SK-N-SH (cell line): ENCODE data around the gene DBH. TPM values are rescaled to one million over a fixed set of nuclear protein-coding genes. Genes with fewer than 3 reads are reported as not detected.

Source experiments
- CTCF ChIA-PET: fragments of 300-600, 350-600 bp; formaldehyde crosslinking; extraction: SDS; loops from one replicate; lab custom pipeline; 2021; lab: Yijun Ruan, JAX
- POLR2A ChIA-PET: fragments of 350-600 bp; sonication (Branson Sonifier 250); formaldehyde crosslinking; extraction: SDS; loops from one replicate; lab custom pipeline; 2020; ENCODE audit warnings: antibody characterized with exemption, inconsistent platforms; lab: Yijun Ruan, JAX
- DNase-seq: peaks from one replicate; pipeline ENCODE4 v3.0.0; 2012
- H2AFZ ChIP-seq: fragments of 200-600 bp; sonication (generic); 2 replicates; pipeline ENCODE4 v1.8.1; 2016; ENCODE audit warnings: antibody characterized with exemption, mild to moderate bottlenecking, low read depth
- H3F3A ChIP-seq: fragments of 200-600 bp; sonication (generic); replicated peaks from 2 replicates; pipeline ENCODE3; 2016; ENCODE audit warnings: antibody characterized with exemption, mild to moderate bottlenecking; ENCODE audit not compliant: insufficient read depth
- H3K27ac ChIP-seq, 2 experiments: fragments of 200-500 bp in 1 of 2; fragments of 200-600 bp in 1 of 2; sonication (Bioruptor generic) in 1 of 2; sonication (generic), shearing (Covaris generic) in 1 of 2; 2 replicates each; pipeline versions ENCODE4 v1.5.1 to v1.6.1; 2014 to 2016; ENCODE audit warnings: low read depth in 2 of 2, inconsistent platforms in 1 of 2, low read length in 1 of 2, mild to moderate bottlenecking in 1 of 2, mixed read lengths in 1 of 2
- H3K27me3 ChIP-seq: fragments of 200-600 bp; sonication (generic), shearing (Covaris generic); 2 replicates; pipeline ENCODE4 v1.6.1; 2016; ENCODE audit warnings: mixed run types; ENCODE audit not compliant: insufficient read depth
- H3K36me3 ChIP-seq, 2 experiments: fragments of 200-500 bp in 1 of 2; fragments of 200-600 bp in 1 of 2; sonication (Bioruptor generic) in 1 of 2; sonication (generic) in 1 of 2; replicated peaks in 1 of 2; 2 replicates each; pipeline versions ENCODE3 to v1.5.1; 2014 to 2016; ENCODE audit warnings: low read length in 1 of 2, mild to moderate bottlenecking in 1 of 2; ENCODE audit not compliant: insufficient read depth in 2 of 2, control insufficient read depth in 1 of 2
- H3K4me1 ChIP-seq, 2 experiments: fragments of 200-500 bp in 1 of 2; fragments of 200-600 bp in 1 of 2; sonication (Bioruptor generic) in 1 of 2; sonication (generic), shearing (Covaris generic) in 1 of 2; 2 replicates each; pipeline versions ENCODE4 v1.5.1 to v1.6.1; 2014 to 2016; ENCODE audit warnings: low read depth in 1 of 2, low read length in 1 of 2, mixed run types in 1 of 2; ENCODE audit not compliant: insufficient read depth in 2 of 2, control insufficient read depth in 1 of 2
- H3K4me2 ChIP-seq: fragments of 200-600 bp; sonication (generic), shearing (Covaris generic); 2 replicates; pipeline ENCODE4 v1.6.1; 2017; ENCODE audit warnings: mixed run types
- H3K4me3 ChIP-seq, 2 experiments: fragments of 200-500 bp in 1 of 2; fragments of 200-600 bp in 1 of 2; sonication (Bioruptor generic) in 1 of 2; sonication (generic), shearing (Covaris generic) in 1 of 2; 2 replicates each; pipeline versions ENCODE4 v1.5.1 to v1.8.1; 2014 to 2016; ENCODE audit warnings: low read depth in 2 of 2, inconsistent platforms in 1 of 2, low read length in 1 of 2, mild to moderate bottlenecking in 1 of 2, mixed read lengths in 1 of 2, moderate library complexity in 1 of 2
- H3K79me2 ChIP-seq: fragments of 200-600 bp; sonication (generic); 2 replicates; pipeline ENCODE4 v1.8.1; 2017; ENCODE audit warnings: mild to moderate bottlenecking; ENCODE audit not compliant: insufficient read depth
- H3K9ac ChIP-seq: fragments of 200-600 bp; sonication (generic); 2 replicates; pipeline ENCODE4 v1.6.1; 2017; ENCODE audit warnings: mixed run types
- H3K9me2 ChIP-seq: fragments of 200-600 bp; sonication (generic); 2 replicates; pipeline ENCODE4 v1.6.1; 2017; ENCODE audit warnings: mixed run types
- H3K9me3 ChIP-seq: fragments of 200-600 bp; sonication (generic); 2 replicates; pipeline ENCODE4 v1.6.1; 2017; ENCODE audit warnings: mixed run types, mild to moderate bottlenecking, moderate library complexity
- H4K20me1 ChIP-seq: fragments of 200-600 bp; sonication (generic); 2 replicates; pipeline ENCODE4 v1.6.1; 2017; ENCODE audit warnings: mild to moderate bottlenecking, mixed run types; ENCODE audit not compliant: insufficient read depth
- CHD2 ChIP-seq: fragments of 150-350 bp; IDR thresholded peaks from 2 replicates; pipeline ENCODE4 v1.6.1; 2018; ENCODE audit warnings: low read length; ENCODE audit not compliant: partially characterized antibody
- ELF1 ChIP-seq: IDR thresholded peaks from 2 replicates; pipeline ENCODE4 v1.4.0; 2012
- JUND ChIP-seq: IDR thresholded peaks from 2 replicates; pipeline ENCODE4 v1.4.0; 2012
- MEF2A ChIP-seq: IDR thresholded peaks from 2 replicates; pipeline ENCODE4 v1.4.0; 2012; ENCODE audit warnings: low read depth, borderline replicate concordance
- NFIC ChIP-seq: IDR thresholded peaks from 2 replicates; pipeline ENCODE4 v1.4.0; 2012; ENCODE audit warnings: borderline replicate concordance
- NRF1 ChIP-seq: IDR thresholded peaks from 2 replicates; pipeline ENCODE4 v1.6.1; 2012; ENCODE audit warnings: low read depth, mild to moderate bottlenecking, low read length
- RAD21 ChIP-seq: IDR thresholded peaks from 2 replicates; pipeline ENCODE4 v1.6.1; 2012; ENCODE audit warnings: mild to moderate bottlenecking, low read length
- REST ChIP-seq: IDR thresholded peaks from 2 replicates; pipeline ENCODE4 v1.6.1; 2012; ENCODE audit warnings: mild to moderate bottlenecking, low read depth, low read length, moderate library complexity
- RFX5 ChIP-seq: IDR thresholded peaks from 2 replicates; pipeline ENCODE4 v1.6.1; 2012; ENCODE audit warnings: mild to moderate bottlenecking, improper control_type of control experiment, low read length
- SMC3 ChIP-seq: IDR thresholded peaks from 2 replicates; pipeline ENCODE4 v1.6.1; 2012; ENCODE audit warnings: low read depth, low read length, improper control_type of control experiment
- TAF1 ChIP-seq: IDR thresholded peaks from 2 replicates; pipeline ENCODE4 v1.6.1; 2012; ENCODE audit warnings: low read depth, mild to moderate bottlenecking, low read length, moderate library complexity, borderline replicate concordance
- WGBS: methylation state at CpG from one replicate; pipeline ENCODE4 v1.1.6; 2017; ENCODE audit warnings: low lambda C conversion rate; 5-methylcytosine and 5-hydroxymethylcytosine counted together
- polyA plus RNA-seq, 3 experiments: library from polyadenylated mRNA; depleted of rRNA; stranded (reverse); fragments of >200 nt; gene quantifications; 2 replicates each; pipeline ENCODE4 v1.2.3, GENCODE V29; 2012

The DBH gene
- polyA plus RNA-seq, 1 of the 3 experiments (the other 2 are of a cell fraction) = 0.92 TPM

GRCh38 chr9:133692364-133692985 lies 56.3 kb downstream of the DBH start:
- Histone ChIP-seq H3F3A (no peaks in the 10 kb centered on the region), H3K4me1 (peaks cover 0 to 26% of the 10 kb centered on the region in 2 experiments; a peak in 1 of 4 replicates), H3K9ac (no peak overlapping the region)
- 89% methylated on average over 19 of the region's 25 CpGs for WGBS
- POLR2A ChIA-PET = no interaction called here
- TF ChIP-seq REST = no peak
- no peak for TF ChIP-seq NFIC
- no peak for TF ChIP-seq RFX5
- no peak for TF ChIP-seq JUND
- TF ChIP-seq NRF1 = no peak
- TF ChIP-seq, all 33 proteins: peak for 0
- no peak for DNase-seq
- Histone ChIP-seq H3K27ac (no peak overlapping the region), H3K9me2 (no peaks in the 10 kb centered on the region), H2AFZ (no peak overlapping the region), H3K36me3 (no peaks in the 10 kb centered on the region), H3K9me3 (no peaks in the 10 kb centered on the region), H3K4me3 (no peak overlapping the region), H3K27me3 (no peaks in the 10 kb centered on the region), H3K4me2 (no peak overlapping the region), H3K79me2 (no peaks in the 10 kb centered on the region), H4K20me1 (no peaks in the 10 kb centered on the region)
- CTCF ChIA-PET = interaction anchor here (0.5 to 2.1 kb wide), 10 partner anchors 8 to 303 kb away, joined by 3 to 7 read pairs (median 3); partner anchors contain the start of gene ADAMTSL2

- H3K79me2 ChIP-seq = no peaks in the 10 kb centered on the region
- H4K20me1 ChIP-seq = no peaks in the 10 kb centered on the region
- H3K36me3 ChIP-seq = no peaks in the 10 kb centered on the region
- 78% methylated on average over 6 of the region's 10 CpGs for WGBS
- H3K4me1 ChIP-seq = peaks cover 0 to 26% of the 10 kb centered on the region in 2 experiments; a peak in 1 of 4 replicates
- no peaks in the 10 kb centered on the region for H3K9me3 ChIP-seq
- no peak for TF ChIP-seq SMC3
- no peak for TF ChIP-seq ELF1
- no peak for TF ChIP-seq TAF1
- no peak for TF ChIP-seq REST
- TF ChIP-seq RAD21 = no peak
- TF ChIP-seq RFX5 = no peak
- no peak for TF ChIP-seq CHD2
- no peak for TF ChIP-seq MEF2A
- POLR2A ChIA-PET = no interaction called here
- no peak overlapping the region for H3K27ac ChIP-seq
- H3K27me3 ChIP-seq = no peaks in the 10 kb centered on the region
- CTCF ChIA-PET = interaction anchor here (1.0 to 2.1 kb wide), 6 partner anchors 9 to 302 kb away, joined by 3 to 7 read pairs (median 4); partner anchors contain the start of gene ADAMTSL2
- peaks cover under 1% of the 10 kb centered on the region for H3F3A ChIP-seq
- no peak overlapping the region for H2AFZ ChIP-seq
- H3K9ac ChIP-seq = no peak overlapping the region
- H3K4me3 ChIP-seq = no peak overlapping the region
- no peak for DNase-seq
- H3K9me2 ChIP-seq = no peaks in the 10 kb centered on the region
- no peak overlapping the region for H3K4me2 ChIP-seq
These were observed 57.0 kb downstream of the DBH start for GRCh38 chr9:133693116-133693515.
